A549 (cell line): ENCODE data around the gene ARTN. TPM values are rescaled to one million over a fixed set of nuclear protein-coding genes. Genes with fewer than 3 reads are reported as not detected.

Source experiments
- ATAC-seq, 2 experiments: fragments of 200-7000 bp in 1 of 2; fragments of >200 bp in 1 of 2; cut with Nextera tagmentation in 1 of 2; cut with Tn5 transposase in 1 of 2; 3 replicates each; pipeline versions ENCODE4 v1.8.0 to v1.9.1; 2018 to 2020; ENCODE audit warnings: mild to moderate bottlenecking in 1 of 2, moderate library complexity in 1 of 2
- CTCF ChIA-PET: fragments of 300-600 bp; sonication (Branson Sonifier 250); formaldehyde crosslinking; extraction: SDS; loops from one replicate; lab custom pipeline; 2021; ENCODE audit warnings: antibody characterized with exemption, inconsistent platforms; lab: Yijun Ruan, JAX
- POLR2A ChIA-PET: fragments of 350-600 bp; formaldehyde crosslinking; extraction: SDS; loops from one replicate; lab custom pipeline; 2021; ENCODE audit warnings: antibody characterized with exemption, inconsistent platforms; lab: Yijun Ruan, JAX
- DNase-seq, 2 experiments: peaks; one replicate each; pipeline versions ENCODE4 v3.0.0 to v3.0.0-alpha.2; 2011 to 2016; ENCODE audit warnings: low read depth in 1 of 2, low spot score in 1 of 2
- FAIRE-seq: peaks from 2 replicates; lab custom pipeline; 2011; peaks lifted over from hg19 to GRCh38; lab: Jason Lieb, UNC
- H3K27ac ChIP-seq, 2 experiments: fragments of >200 bp; sonication (Bioruptor Twin); formaldehyde crosslinking; 3 replicates each; pipeline ENCODE4 v1.5.1; 2016 to 2017
- H3K4me1 ChIP-seq: fragments of >200 bp; sonication (Bioruptor Twin); formaldehyde crosslinking; 3 replicates; pipeline ENCODE4 v1.6.1; 2016
- H3K4me2 ChIP-seq: fragments of >200 bp; sonication (Bioruptor Twin); formaldehyde crosslinking; 3 replicates; pipeline ENCODE4 v1.6.1; 2016
- H3K4me3 ChIP-seq: fragments of >200 bp; sonication (Bioruptor Twin); formaldehyde crosslinking; 3 replicates; pipeline ENCODE4 v1.5.1; 2016
- H3K9me3 ChIP-seq: fragments of >200 bp; sonication (Bioruptor Twin); formaldehyde crosslinking; 3 replicates; pipeline ENCODE4 v1.6.1; 2016
- ATOH8 ChIP-seq: fragments of 250-450 bp; sonication (Bioruptor Pico); IDR thresholded peaks from 2 replicates; pipeline ENCODE4 v1.5.0; 2020; ENCODE audit warnings: low read depth, mild to moderate bottlenecking, moderate library complexity
- BHLHE40 ChIP-seq: IDR thresholded peaks from 2 replicates; pipeline ENCODE4 v1.6.1; 2012; ENCODE audit warnings: low read depth, low read length, inconsistent platforms
- CBX2 ChIP-seq: fragments of 200-600 bp; sonication (generic); IDR thresholded peaks from 2 replicates; pipeline ENCODE4 v1.6.1; 2016; ENCODE audit warnings: low read depth, mild to moderate bottlenecking, borderline replicate concordance
- CHD4 ChIP-seq: fragments of 200-600 bp; sonication (generic); IDR thresholded peaks from 2 replicates; pipeline ENCODE4 v1.6.1; 2016; ENCODE audit warnings: antibody characterized with exemption, mild to moderate bottlenecking, borderline replicate concordance
- CTCF ChIP-seq: fragments of >200 bp; sonication (Bioruptor Twin); formaldehyde crosslinking; IDR thresholded peaks from 3 replicates; pipeline ENCODE4 v1.5.1; 2016
- ESRRA ChIP-seq: fragments of 150-350 bp; IDR thresholded peaks from 2 replicates; pipeline ENCODE4 v1.6.1; 2014; ENCODE audit warnings: mild to moderate bottlenecking, low read length, borderline replicate concordance
- FOSL2 ChIP-seq, 2 experiments: fragments of 450-650 bp in 1 of 2; fragments of >200 bp in 1 of 2; sonication (Bioruptor Twin) in 1 of 2; formaldehyde crosslinking; IDR thresholded peaks; 2 replicates each; pipeline versions ENCODE4 v1.5.0 to v1.6.1; 2016 to 2020; ENCODE audit warnings: mild to moderate bottlenecking in 1 of 2, moderate library complexity in 1 of 2
- FOXS1 ChIP-seq: fragments of 250-450 bp; sonication (Bioruptor Pico); IDR thresholded peaks from 2 replicates; pipeline ENCODE4 v1.5.0; 2020; ENCODE audit warnings: mild to moderate bottlenecking, moderate library complexity
- GATA3 ChIP-seq: IDR thresholded peaks from 2 replicates; pipeline ENCODE4 v1.6.1; 2012; ENCODE audit warnings: borderline replicate concordance
- HDAC2 ChIP-seq: fragments of 200-600 bp; sonication (generic); IDR thresholded peaks from 2 replicates; pipeline ENCODE4 v1.6.1; 2016
- HES2 ChIP-seq: fragments of >200 bp; sonication (Bioruptor Twin); formaldehyde crosslinking; IDR thresholded peaks from 2 replicates; pipeline ENCODE4 v1.6.1; 2016
- HMGXB4 ChIP-seq: fragments of 250-450 bp; sonication (Bioruptor Pico); IDR thresholded peaks from 2 replicates; pipeline ENCODE4 v1.5.0; 2021; ENCODE audit warnings: mild to moderate bottlenecking, moderate library complexity, borderline replicate concordance
- HOXB5 ChIP-seq: fragments of 250-450 bp; sonication (Bioruptor Pico); IDR thresholded peaks from 2 replicates; pipeline ENCODE4 v1.5.0; 2020; ENCODE audit warnings: mild to moderate bottlenecking, moderate library complexity
- JUNB ChIP-seq: fragments of >200 bp; sonication (Bioruptor Twin); formaldehyde crosslinking; IDR thresholded peaks from 2 replicates; pipeline ENCODE4 v1.6.1; 2016
- PBX3 ChIP-seq: IDR thresholded peaks from 2 replicates; pipeline ENCODE4 v1.6.1; 2012
- PHF8 ChIP-seq: fragments of 200-600 bp; sonication (generic); IDR thresholded peaks from 2 replicates; pipeline ENCODE4 v1.6.1; 2016; ENCODE audit warnings: low read depth, mild to moderate bottlenecking, antibody characterized with exemption, moderate library complexity, borderline replicate concordance
- POLR2AphosphoS2 ChIP-seq: conservative IDR thresholded peaks from 2 replicates; pipeline ENCODE4 v1.6.1; 2012; ENCODE audit warnings: low read length, improper control_type of control experiment, inconsistent platforms
- RARB ChIP-seq: fragments of 250-450 bp; sonication (Bioruptor Pico); IDR thresholded peaks from 2 replicates; pipeline ENCODE4 v1.8.0; 2021; ENCODE audit warnings: mild to moderate bottlenecking, moderate library complexity
- SMC3 ChIP-seq: fragments of >200 bp; sonication (Bioruptor Twin); formaldehyde crosslinking; IDR thresholded peaks from 3 replicates; pipeline ENCODE4 v1.6.1; 2018; ENCODE audit warnings: inconsistent platforms
- SREBF2 ChIP-seq: fragments of 450-650 bp; IDR thresholded peaks from 2 replicates; pipeline ENCODE4 v1.6.1; 2014; ENCODE audit warnings: mild to moderate bottlenecking, moderate library complexity
- ZFP36 ChIP-seq: fragments of 450-650 bp; IDR thresholded peaks from 2 replicates; pipeline ENCODE4 v1.6.1; 2014; ENCODE audit warnings: borderline replicate concordance; ENCODE audit not compliant: partially characterized antibody
- ZNF302 ChIP-seq: fragments of 250-450 bp; sonication (Bioruptor Pico); IDR thresholded peaks from 2 replicates; pipeline ENCODE4 v1.9.0; 2021; ENCODE audit warnings: inconsistent platforms, mild to moderate bottlenecking, moderate library complexity
- WGBS: methylation state at CpG from one replicate; pipeline ENCODE4 v1.1.6; 2017; ENCODE audit errors: missing lambda C conversion rate; 5-methylcytosine and 5-hydroxymethylcytosine counted together
- polyA plus RNA-seq, 4 experiments: library from polyadenylated mRNA; depleted of rRNA in 3 of 4; stranded (reverse); fragments of >200 nt; fragmentation: RNase III in 1 of 4; extraction: RNeasy Plus Mini Kit Qiagen cat#74134 plus additional on column Dnase treatment in 1 of 4; gene quantifications; 2 replicates in 3 of 4; 3 replicates in 1 of 4; pipeline ENCODE4 v1.2.3, GENCODE V29; 2011 to 2017

The ARTN gene
- polyA plus RNA-seq, 2 of the 4 experiments (the other 2 are of a cell fraction): 0.21 to 0.53 TPM

GRCh38 chr1:43921022-43921421 lies 12.6 kb upstream of the ARTN start:
- Histone ChIP-seq H3K4me1 (peaks cover 14% of the 10 kb centered on the region), H3K27ac (peak overlapping the region; percentile 28 to 76; a peak in 4 of 6 replicates), H3K9me3 (no peaks in the 10 kb centered on the region), H3K4me3 (no peak overlapping the region)
- WGBS: 92% methylated on average over 6 of the region's 6 CpGs
- ATAC-seq: peak in 1 of 2 experiments; percentile 17; a peak in 1 of 6 replicates
- no peak for DNase-seq
- POLR2A ChIA-PET: no interaction called here
- no peak for FAIRE-seq
- no peak for TF ChIP-seq PBX3
- TF ChIP-seq, all 56 proteins: peak for 0
- CTCF ChIA-PET: interaction anchor here (0.7 to 2.1 kb wide), 3 partner anchors 13 to 157 kb away, joined by 4 to 10 read pairs (median 8); partner anchors contain the start of gene ARTN
- no peak overlapping the region for H3K4me2 ChIP-seq

GRCh38 chr1:43924516-43924915 lies 9.1 kb upstream of the ARTN start:
- CTCF ChIA-PET: interaction anchor here (1.3 to 3.5 kb wide), 2 partner anchors 10 to 161 kb away, joined by 5 to 24 read pairs; no protein-coding TSS in a partner anchor

GRCh38 chr1:43925846-43926245 lies 7.8 kb upstream of the ARTN start:
- no peak overlapping the region for H3K4me2 ChIP-seq
- ChIA-PET CTCF (interaction anchor here (3.5 to 16.9 kb wide), 2 partner anchors 9 to 161 kb away, joined by 24 to 243 read pairs; no protein-coding TSS in a partner anchor), POLR2A (no interaction called here)
- 89% methylated on average over 9 of the region's 9 CpGs for WGBS
- ATAC-seq: no peak
- no peak overlapping the region for H3K4me3 ChIP-seq
- DNase-seq: no peak
- FAIRE-seq: no peak
- H3K27ac ChIP-seq: peak overlapping the region in 1 of 2 experiments; percentile 32; a peak in 1 of 6 replicates
- peaks cover 35% of the 10 kb centered on the region for H3K4me1 ChIP-seq
- no peaks in the 10 kb centered on the region for H3K9me3 ChIP-seq
- TF ChIP-seq SMC3 (no peak), HDAC2 (no peak), ATOH8 (CRISPR knock-in tag) (no peak), BHLHE40 (no peak), SREBF2 (no peak), PBX3 (no peak), HMGXB4 (no peak)

More at GRCh38 chr1:43924516-43924915, 9.1 kb upstream of the ARTN start:
- FAIRE-seq: no peak
- Histone ChIP-seq H3K9me3 (no peaks in the 10 kb centered on the region), H3K4me1 (peaks cover 22% of the 10 kb centered on the region), H3K27ac (peak overlapping the region in 1 of 2 experiments; percentile 30; a peak in 2 of 6 replicates), H3K4me2 (no peak overlapping the region), H3K4me3 (no peak overlapping the region)
- TF ChIP-seq CTCF: no peak
- no peak for TF ChIP-seq FOSL2 (IDR thresholded peaks at IDR 0.05)
- no peak for TF ChIP-seq FOSL2 (CRISPR knock-in tag; IDR thresholded peaks at IDR 0.05)
- TF ChIP-seq SMC3: no peak
- TF ChIP-seq HOXB5 (CRISPR knock-in tag): no peak
- no peak for TF ChIP-seq FOXS1 (CRISPR knock-in tag)
- no peak for TF ChIP-seq PHF8
- TF ChIP-seq HMGXB4: no peak
- TF ChIP-seq CHD4: no peak
- no peak for TF ChIP-seq POLR2AphosphoS2
- TF ChIP-seq BHLHE40: no peak
- no peak for TF ChIP-seq ZNF302 (CRISPR knock-in tag)
- no peak for TF ChIP-seq JUNB
- no peak for TF ChIP-seq RARB (CRISPR knock-in tag)
- TF ChIP-seq ESRRA: no peak
- TF ChIP-seq HES2: no peak
- no peak for TF ChIP-seq CBX2
- TF ChIP-seq ZFP36: no peak
- TF ChIP-seq GATA3: no peak
- POLR2A ChIA-PET: no interaction called here
- no peak for ATAC-seq
- no peak for DNase-seq
- 67% methylated on average over 4 of the region's 4 CpGs for WGBS
